ENCODE measurements around the gene TIFAB.
"Not testable (repeated sequence)": the region's sequence is repeated elsewhere in the genome, so short reads cannot be mapped to it uniquely, and the experiment has no call there.

Gene TIFAB, protein sequence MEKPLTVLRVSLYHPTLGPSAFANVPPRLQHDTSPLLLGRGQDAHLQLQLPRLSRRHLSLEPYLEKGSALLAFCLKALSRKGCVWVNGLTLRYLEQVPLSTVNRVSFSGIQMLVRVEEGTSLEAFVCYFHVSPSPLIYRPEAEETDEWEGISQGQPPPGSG

DNA sequence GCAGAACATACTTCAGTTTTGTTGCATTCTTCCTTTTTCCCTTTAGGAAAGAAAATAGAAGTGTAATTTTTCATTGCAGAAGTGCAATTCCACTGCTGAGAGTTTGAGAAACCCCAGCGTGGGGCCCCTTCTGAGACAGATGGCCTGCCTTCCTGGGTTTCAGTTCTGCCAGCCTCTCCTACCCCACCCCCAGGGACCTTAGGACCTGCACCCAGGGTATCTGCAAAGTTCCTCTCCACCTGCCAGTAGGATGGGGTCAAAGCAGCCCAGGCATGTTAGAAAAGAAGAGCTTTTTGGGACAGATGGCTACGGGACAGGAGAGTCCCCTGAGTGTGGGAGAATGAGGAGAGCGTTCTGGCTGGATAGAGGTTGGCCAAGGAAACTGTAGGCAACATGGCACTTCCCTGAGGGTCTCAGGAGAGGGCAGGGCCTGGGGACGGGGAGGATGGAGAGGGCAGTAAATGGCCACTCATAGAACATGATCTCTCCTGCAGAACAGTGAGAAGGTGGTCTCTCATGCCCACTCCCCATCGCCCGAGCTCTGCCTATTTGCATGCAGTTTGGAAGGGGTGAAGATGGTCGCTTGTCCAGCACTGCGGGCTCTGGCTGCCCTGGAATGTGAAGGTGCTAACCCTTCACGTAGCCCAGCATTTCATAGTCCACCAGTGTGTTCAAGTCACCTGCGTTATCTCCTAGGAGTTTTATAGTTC is at the start of gene TIFAB:
TIFAB (minus strand) TSS at position 31 of the 710 bp plus-strand sequence. CDS start 2,412 bp downstream, outside the sequence.
- no peak for DNase-seq

DNA sequence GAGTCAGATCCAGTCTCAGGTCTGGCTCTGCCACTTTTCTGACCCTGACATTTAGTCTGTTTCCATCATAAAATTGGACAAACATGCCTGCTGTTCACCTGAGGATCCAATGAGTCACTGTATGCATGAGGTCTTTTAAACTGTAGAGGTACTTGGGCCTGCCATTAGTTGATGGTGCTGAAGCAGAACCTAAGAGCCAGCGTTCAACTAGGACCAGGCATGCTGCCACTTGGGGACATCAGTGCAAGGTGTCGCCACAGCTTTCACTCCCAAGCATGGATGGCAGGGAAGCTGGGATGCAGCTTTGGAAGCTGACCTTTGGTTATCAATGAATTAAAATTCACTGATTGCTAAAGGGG is 46.5 kb upstream of the TIFAB start:
- DNase-seq, result no peak

DNA sequence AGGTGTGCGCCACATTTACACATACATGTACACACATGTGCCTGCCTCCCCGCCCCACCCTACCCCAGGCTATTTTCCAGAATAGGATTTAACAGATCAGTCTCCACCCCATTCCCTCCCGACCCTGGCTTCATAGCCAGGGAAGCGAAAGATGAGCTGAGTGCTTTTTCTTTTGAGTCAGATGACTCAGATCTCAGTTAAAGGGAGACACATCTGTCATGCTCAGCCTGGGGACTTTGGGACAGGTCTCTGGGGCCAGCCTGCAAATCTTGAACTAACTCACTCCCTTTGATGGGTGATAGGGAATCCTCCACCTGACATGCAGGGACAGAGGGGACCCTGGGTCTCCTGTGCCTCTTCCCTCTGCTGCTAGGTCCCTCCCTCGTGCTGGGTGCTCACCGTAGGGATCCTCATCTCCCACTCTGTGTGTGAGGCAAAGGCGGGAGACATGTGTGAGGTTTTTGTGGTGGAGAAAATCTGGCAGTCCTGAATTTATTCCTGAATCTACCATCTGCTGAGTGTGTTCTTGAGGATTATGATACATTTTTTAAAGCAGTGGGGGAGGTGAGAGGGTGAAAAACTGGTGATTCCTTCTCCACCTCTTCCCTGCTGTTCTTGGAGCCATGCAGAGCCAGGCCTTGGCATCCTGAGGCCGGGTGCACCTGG is 46.0 kb upstream of the TIFAB start:
- DNase-seq, result no peak

- not testable (repeated sequence) for DNase-seq
These were observed 43.4 kb upstream of the TIFAB start for GRCh38 chr5:135495531-135495930.

- DNase-seq, result no peak
These were observed 42.0 kb upstream of the TIFAB start for GRCh38 chr5:135494196-135494595.

- no peak for DNase-seq
These were observed 41.4 kb upstream of the TIFAB start for GRCh38 chr5:135493406-135494180.

- DNase-seq, result no peak
These were observed 40.1 kb upstream of the TIFAB start for GRCh38 chr5:135492319-135492626.

- no peak for DNase-seq
These were observed 39.6 kb upstream of the TIFAB start for GRCh38 chr5:135491552-135492318.

DNA sequence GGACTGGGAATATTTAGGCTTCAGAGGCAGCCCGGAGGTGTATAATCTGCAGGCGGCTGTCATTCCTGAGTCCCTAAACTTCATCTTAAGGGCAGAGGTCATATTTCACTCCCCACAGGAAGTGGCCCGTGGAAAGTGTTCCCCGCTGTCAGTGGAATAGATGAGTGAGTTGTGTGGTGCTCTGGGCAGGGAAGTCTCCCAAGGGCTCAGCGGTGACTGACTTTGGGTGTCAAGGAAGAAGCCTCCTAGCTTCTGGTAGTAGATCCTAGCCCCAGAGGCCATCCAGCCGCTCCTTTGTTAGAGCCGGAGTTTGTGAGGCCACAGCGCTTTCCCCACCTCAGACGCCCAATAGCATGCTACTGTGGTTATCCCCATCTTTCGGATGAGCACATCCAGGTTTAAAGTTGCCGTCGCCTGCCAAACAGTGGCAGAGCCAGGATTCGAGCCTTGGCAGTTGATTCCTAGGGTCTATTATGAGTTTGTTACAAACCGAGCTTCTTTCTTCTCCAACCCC is 38.9 kb upstream of the TIFAB start:
- no peak for DNase-seq

GRCh38 chr5:135490245-135491037 is 38.3 kb upstream of the TIFAB start:
- DNase-seq, result peak in 1 of 2 experiments; percentile 34

GRCh38 chr5:135489466-135490244 is 37.5 kb upstream of the TIFAB start:
- DNase-seq, result peak in 1 of 2 experiments; percentile 20

DNA sequence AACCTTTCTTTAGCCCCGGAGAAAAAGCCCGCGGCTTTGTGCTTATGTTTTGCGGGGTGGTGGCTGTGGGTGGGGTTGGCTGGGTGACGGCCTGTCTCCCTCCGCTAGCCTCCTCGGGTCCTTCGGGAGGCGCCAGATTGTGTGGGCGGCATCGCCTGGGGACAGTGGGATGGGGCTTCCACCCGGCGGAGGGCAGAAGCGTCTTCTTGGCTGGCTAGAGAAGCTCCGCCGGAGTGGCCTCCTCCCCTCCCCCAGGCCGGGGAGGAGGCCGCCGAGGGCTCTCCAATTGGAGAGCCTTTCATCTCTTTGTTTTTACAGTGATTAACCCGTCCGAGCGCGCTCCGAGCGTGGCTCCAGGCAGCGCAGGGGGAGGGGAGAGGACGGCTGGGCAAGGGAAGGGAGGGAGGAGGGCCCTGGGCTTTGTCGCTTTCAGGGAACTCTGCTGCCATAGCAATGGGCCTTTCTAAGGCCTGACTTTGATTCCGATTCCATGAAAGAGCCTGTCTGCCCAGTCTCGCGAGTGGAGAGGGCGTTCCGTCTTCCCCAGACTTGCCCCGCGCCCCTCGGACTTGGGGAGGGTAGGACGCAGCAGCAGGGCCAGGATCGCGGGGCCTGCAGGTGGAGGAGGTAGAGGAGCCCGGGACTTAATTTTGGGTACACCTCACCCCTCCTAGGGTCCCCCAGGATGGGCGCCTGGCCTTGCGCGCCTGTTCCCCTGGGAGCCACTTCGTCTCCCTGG is 36.7 kb upstream of the TIFAB start:
- DNase-seq, result no peak

GRCh38 chr5:135487839-135488514 is 35.8 kb upstream of the TIFAB start:
- DNase-seq, result no peak

DNA sequence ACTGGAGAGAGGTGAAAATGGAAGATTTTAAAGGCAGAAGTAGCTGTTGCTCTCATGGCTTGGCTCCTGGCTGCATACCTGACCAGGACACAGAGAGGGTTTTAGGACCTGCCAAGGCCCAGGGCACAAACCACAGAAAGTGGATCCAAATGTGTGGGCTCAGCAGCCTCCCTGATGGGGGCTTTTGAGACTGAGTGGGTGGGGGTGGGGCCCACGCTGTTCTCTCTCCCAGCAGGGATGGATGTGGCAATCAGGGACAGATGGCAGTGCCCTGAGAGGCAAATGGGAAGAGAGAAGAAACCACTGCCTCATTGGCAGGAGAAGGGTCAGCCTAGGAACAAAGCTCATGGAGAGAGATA is 34.9 kb upstream of the TIFAB start:
- DNase-seq, result no peak

- no peak for DNase-seq
These were observed 34.2 kb upstream of the TIFAB start for GRCh38 chr5:135486131-135487036.

DNA sequence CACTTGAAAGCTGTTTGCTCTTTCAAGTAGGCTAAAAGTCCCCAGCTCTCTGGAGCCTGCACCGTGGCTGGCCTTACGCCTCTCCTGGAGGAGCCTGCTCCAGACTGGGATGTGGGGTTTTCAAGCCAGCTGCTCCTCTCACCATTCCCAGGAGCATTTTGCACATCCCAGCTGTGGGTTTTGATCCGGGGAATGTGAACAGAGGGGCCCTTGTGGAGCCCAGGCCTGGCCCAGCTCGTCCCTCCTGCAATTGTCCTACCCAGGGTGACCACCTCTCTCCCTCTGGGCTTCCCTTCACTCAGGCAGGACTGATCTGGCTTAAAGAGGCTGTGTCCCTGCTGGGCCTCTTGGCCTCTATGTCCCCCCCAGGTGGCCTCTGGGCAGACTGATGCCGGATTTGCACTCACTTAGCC is 32.5 kb upstream of the TIFAB start:
- no peak for DNase-seq

DNA sequence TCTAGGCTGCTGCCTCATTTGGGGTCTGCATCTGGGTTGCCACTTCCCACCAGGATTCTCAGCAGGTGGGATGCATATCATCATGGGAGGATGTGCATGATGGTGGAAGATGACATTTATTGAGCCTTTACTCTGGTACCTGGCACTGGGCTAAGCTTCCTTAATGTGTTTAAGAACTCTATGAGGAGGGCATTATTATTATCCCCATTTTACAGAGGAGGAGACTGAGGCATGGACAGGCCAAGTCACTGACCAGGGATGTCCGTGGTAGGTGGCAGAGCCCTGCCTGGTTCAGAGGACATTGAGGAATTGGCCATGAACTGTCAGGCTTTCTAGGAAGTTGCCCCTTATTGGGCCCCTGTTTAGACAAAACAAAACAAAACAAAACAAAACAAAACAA is 31.1 kb upstream of the TIFAB start:
- no peak for DNase-seq

GRCh38 chr5:135482381-135482933 is 30.3 kb upstream of the TIFAB start:
- no peak for DNase-seq
